Keratinocyte (primary cell): ENCODE data around the gene HPN. TPM values are rescaled to one million over a fixed set of nuclear protein-coding genes. Genes with fewer than 3 reads are reported as not detected.

Source experiments
- DNase-seq: peaks from one replicate; pipeline ENCODE4 v3.0.0-alpha.2; 2011; ENCODE audit warnings: low read depth, missing footprints, low spot score
- FAIRE-seq: peaks from 2 replicates; lab custom pipeline; 2011; peaks lifted over from hg19 to GRCh38; lab: Jason Lieb, UNC
- H2AFZ ChIP-seq: 2 replicates; pipeline ENCODE4 v1.6.0; 2012; ENCODE audit warnings: low read length, control low read depth, inconsistent platforms; ENCODE audit not compliant: control insufficient read depth
- H3K27ac ChIP-seq: 2 replicates; pipeline ENCODE4 v1.5.1; 2011; ENCODE audit warnings: low read length; ENCODE audit not compliant: control insufficient read depth, insufficient read depth
- H3K27me3 ChIP-seq: 3 replicates; pipeline ENCODE4 v1.6.0; 2011; ENCODE audit warnings: low read length; ENCODE audit not compliant: control insufficient read depth, insufficient read depth; ENCODE audit errors: extremely low read depth
- H3K36me3 ChIP-seq, 2 experiments: 2 replicates in 1 of 2; 3 replicates in 1 of 2; pipeline ENCODE4 v1.5.1; 2011; ENCODE audit warnings: low read length in 2 of 2, mild to moderate bottlenecking in 1 of 2; ENCODE audit not compliant: control insufficient read depth in 2 of 2, insufficient read depth in 2 of 2; ENCODE audit errors: extremely low read depth in 1 of 2
- H3K4me1 ChIP-seq: 3 replicates; pipeline ENCODE4 v1.5.1; 2011; ENCODE audit warnings: low read length; ENCODE audit not compliant: control insufficient read depth, insufficient read depth; ENCODE audit errors: extremely low read depth
- H3K4me2 ChIP-seq: 3 replicates; pipeline ENCODE4 v1.6.0; 2011; ENCODE audit warnings: low read depth, low read length; ENCODE audit not compliant: control insufficient read depth, insufficient read depth; ENCODE audit errors: extremely low read depth
- H3K4me3 ChIP-seq, 3 experiments: fragments of 200-600 bp in 1 of 3; sonication (generic) in 1 of 3; 2 replicates in 2 of 3; 3 replicates in 1 of 3; pipeline ENCODE4 v1.5.1; 2011 to 2016; ENCODE audit warnings: low read length in 3 of 3, mild to moderate bottlenecking in 3 of 3, control low read depth in 2 of 3, inconsistent platforms in 1 of 3, low read depth in 1 of 3, mixed read lengths in 1 of 3, mixed run types in 1 of 3, moderate library complexity in 1 of 3; ENCODE audit not compliant: control insufficient read depth in 2 of 3, insufficient read depth in 2 of 3; ENCODE audit errors: extremely low read depth in 1 of 3
- H3K79me2 ChIP-seq: 2 replicates; pipeline ENCODE4 v1.6.0; 2012; ENCODE audit warnings: low read length; ENCODE audit not compliant: control insufficient read depth, insufficient read depth
- H3K9ac ChIP-seq: 3 replicates; pipeline ENCODE4 v1.6.0; 2011; ENCODE audit warnings: low read length; ENCODE audit not compliant: control insufficient read depth, insufficient read depth; ENCODE audit errors: extremely low read depth
- H3K9me1 ChIP-seq: 3 replicates; pipeline ENCODE4 v1.6.0; 2011; ENCODE audit warnings: low read length; ENCODE audit not compliant: control insufficient read depth, insufficient read depth; ENCODE audit errors: extremely low read depth
- H3K9me3 ChIP-seq: 2 replicates; pipeline ENCODE4 v1.5.1; 2012; ENCODE audit warnings: low read depth, low read length; ENCODE audit not compliant: control insufficient read depth
- H4K20me1 ChIP-seq: 3 replicates; pipeline ENCODE4 v1.6.0; 2011; ENCODE audit warnings: low read length; ENCODE audit not compliant: control insufficient read depth, insufficient read depth; ENCODE audit errors: extremely low read depth
- CTCF ChIP-seq, 3 experiments: IDR thresholded peaks in 1 of 3; conservative IDR thresholded peaks in 1 of 3; optimal IDR thresholded peaks in 1 of 3; 2 replicates in 2 of 3; 3 replicates in 1 of 3; pipeline versions ENCODE3 to v1.5.1; 2011; ENCODE audit warnings: low read length in 3 of 3, mild to moderate bottlenecking in 3 of 3, moderate library complexity in 2 of 3, control low read depth in 1 of 3, inconsistent platforms in 1 of 3; ENCODE audit not compliant: insufficient read depth in 2 of 3; ENCODE audit errors: extremely low read depth in 1 of 3
- EZH2 ChIP-seq: IDR thresholded peaks from one replicate; pipeline ENCODE4 v1.6.1; 2012; ENCODE audit warnings: inconsistent platforms, mild to moderate bottlenecking, low read length, moderate library complexity
- dilution Hi-C: fragments of 300-500 bp; cut with MboI; formaldehyde crosslinking; loops from one replicate; pipeline ENCODE4 v1.7.0; 2020; ENCODE audit warnings: low sequenced_read_pairs; ENCODE audit not compliant: extremely low pct_ligation_motif_present
- polyA plus RNA-seq, 5 experiments: library from polyadenylated mRNA; depleted of rRNA in 3 of 5; stranded (reverse) in 3 of 5; stranded (forward) in 1 of 5; unstranded in 1 of 5; fragments of >200 nt; gene quantifications; 1 replicate in 1 of 5; 2 replicates in 3 of 5; 3 replicates in 1 of 5; pipeline versions ENCODE4 v1.2.1 to v1.2.3, GENCODE V29; 2011 to 2012; ENCODE audit warnings: missing spikeins in 2 of 5, low read depth in 1 of 5, low replicate concordance in 1 of 5

HPN gene
- polyA plus RNA-seq, 1 donor (not counting 4 experiments of a cell fraction or from before 2014, with no cell fraction given): not detected

- Histone ChIP-seq H3K27ac (no peak overlapping the region), H3K36me3 (no peaks in the 10 kb centered on the region), H3K9ac (no peak overlapping the region), H3K27me3 (no peaks in the 10 kb centered on the region), H4K20me1 (no peaks in the 10 kb centered on the region), H3K4me2 (no peak overlapping the region), H3K79me2 (no peaks in the 10 kb centered on the region), H3K4me3 (no peak overlapping the region), H3K9me1 (no peaks in the 10 kb centered on the region), H2AFZ (no peak overlapping the region), H3K4me1 (peaks cover 5% of the 10 kb centered on the region), H3K9me3 (peaks cover 4% of the 10 kb centered on the region)
- FAIRE-seq (no peak), DNase-seq (no peak)
- dilution Hi-C loops: no loop called here
- TF ChIP-seq EZH2: no peak
- TF ChIP-seq CTCF (optimal IDR thresholded peaks at IDR 0.05 in 1 of 3, IDR thresholded peaks at IDR 0.05 in 1 of 3, conservative IDR thresholded peaks at IDR 0.05 in 1 of 3; ENCODE audit: extremely low read depth in 1 of 3, insufficient read depth in 2 of 3, low read length in 3 of 3): no peak
Observed at GRCh38 chr19:35068941-35069634, 27.6 kb downstream of the HPN start.

GRCh38 chr19:35069696-35070095 is 28.2 kb downstream of the HPN start:
- H3K9me1 ChIP-seq: no peaks in the 10 kb centered on the region
- dilution Hi-C loops: no loop called here

More at GRCh38 chr19:35069696-35070095, 28.2 kb downstream of the HPN start:
- Histone ChIP-seq H3K4me1 (peaks cover 5% of the 10 kb centered on the region), H3K27ac (no peak overlapping the region), H3K27me3 (no peaks in the 10 kb centered on the region), H3K9ac (no peak overlapping the region), H2AFZ (no peak overlapping the region), H4K20me1 (no peaks in the 10 kb centered on the region), H3K79me2 (no peaks in the 10 kb centered on the region), H3K9me3 (peaks cover 4% of the 10 kb centered on the region), H3K36me3 (no peaks in the 10 kb centered on the region), H3K4me3 (no peak overlapping the region), H3K4me2 (no peak overlapping the region)
- DNase-seq: no peak
- TF ChIP-seq CTCF (optimal IDR thresholded peaks at IDR 0.05 in 1 of 3, IDR thresholded peaks at IDR 0.05 in 1 of 3, conservative IDR thresholded peaks at IDR 0.05 in 1 of 3; ENCODE audit: extremely low read depth in 1 of 3, insufficient read depth in 2 of 3, low read length in 3 of 3) (no peak), EZH2 (no peak)
- no peak for FAIRE-seq
